ENCODE measurements around the gene CAPN7. TPM values are rescaled to one million over a fixed set of nuclear protein-coding genes. Genes with fewer than 3 reads are reported as not detected.

Gene CAPN7
- total RNA-seq, 2 experiments from 2014 or later: 23.9 to 27.7 TPM

DNA sequence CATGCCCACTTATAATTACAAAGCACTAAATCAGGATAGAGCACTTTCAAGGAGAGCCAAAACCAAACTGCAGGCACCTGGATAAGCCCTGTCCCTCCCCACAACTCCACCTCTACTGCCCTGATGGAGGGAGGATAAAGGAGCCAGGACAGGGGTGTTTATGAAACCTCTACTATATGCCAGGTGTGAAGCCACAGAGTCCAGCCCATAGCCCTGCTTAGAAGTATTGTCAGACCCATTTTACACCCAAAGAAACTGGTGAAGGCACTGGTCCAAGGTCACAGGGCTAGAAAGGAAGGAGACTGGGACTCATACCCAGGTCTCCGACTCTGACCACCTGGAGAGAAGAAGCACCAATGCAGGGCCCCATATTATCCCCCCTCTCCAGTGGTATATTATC lies 77.7 kb downstream of the CAPN7 start:
- ChIA-PET POLR2A (no interaction called here), CTCF (interaction anchor here (0.6 kb wide), 1 partner anchor 13 kb away, joined by 3 read pairs; no protein-coding TSS in a partner anchor)

DNA sequence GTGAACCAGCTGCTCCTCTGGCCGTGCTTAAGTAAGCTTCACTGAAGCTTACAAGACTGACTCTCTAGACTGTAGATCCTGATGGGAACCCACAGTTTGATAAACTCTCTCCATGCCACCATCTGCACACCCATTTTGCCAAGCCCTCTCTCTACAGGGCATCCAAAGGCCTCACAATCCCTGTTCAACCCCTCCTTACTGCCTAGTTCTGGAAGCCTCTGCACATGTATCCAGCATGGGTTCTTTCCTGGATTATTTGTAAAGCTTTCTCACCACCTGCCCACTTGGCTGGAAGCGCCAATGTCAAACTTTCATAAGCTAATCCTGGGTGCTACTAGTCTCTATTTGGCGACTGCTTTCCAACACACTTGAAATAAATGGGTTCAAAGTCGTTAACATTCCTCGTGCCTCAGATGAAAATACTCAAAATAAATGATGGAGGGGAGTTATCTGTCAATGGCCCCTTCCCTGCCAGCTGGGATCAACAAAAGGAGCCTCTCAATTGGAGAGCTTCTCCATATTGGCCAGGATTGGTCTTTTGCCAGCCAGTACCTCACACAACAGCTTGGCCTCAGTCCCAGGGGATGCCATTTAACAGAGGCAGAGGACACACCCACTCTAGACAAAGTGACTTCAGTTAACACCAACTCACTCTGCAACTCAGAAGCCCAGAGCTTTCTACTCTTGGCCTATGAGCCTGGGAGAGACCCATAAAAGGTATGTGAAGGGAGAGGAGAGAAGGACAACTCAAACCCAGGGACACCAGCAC lies 78.3 kb downstream of the CAPN7 start:
- CTCF ChIA-PET: interaction anchor here (0.6 to 1.4 kb wide), 2 partner anchors 13 to 48 kb away, joined by 3 to 4 read pairs; partner anchors contain the start of gene SH3BP5

GRCh38 chr3:15286022-15286421 lies 80.0 kb downstream of the CAPN7 start:
- POLR2A ChIA-PET: no interaction called here
- CTCF ChIA-PET: interaction anchor here (1.4 to 3.0 kb wide), 3 partner anchors 10 to 46 kb away, joined by 4 to 8 read pairs (median 8); partner anchors contain the start of gene SH3BP5

More for the DNA sequence above, 78.3 kb downstream of the CAPN7 start:
- POLR2A ChIA-PET: no interaction called here

GRCh38 chr3:15287565-15288330 lies 81.7 kb downstream of the CAPN7 start:
- POLR2A ChIA-PET: no interaction called here
- CTCF ChIA-PET: interaction anchor here (1.4 to 3.0 kb wide), 3 partner anchors 11 to 23 kb away, joined by 3 to 8 read pairs (median 8); no protein-coding TSS in a partner anchor

GRCh38 chr3:15288331-15289035 lies 82.4 kb downstream of the CAPN7 start:
- ChIA-PET CTCF (interaction anchor here (1.2 to 3.0 kb wide), 3 partner anchors 11 to 22 kb away, joined by 3 to 8 read pairs (median 3); no protein-coding TSS in a partner anchor), POLR2A (interaction anchor here (1.0 kb wide), 1 partner anchor 22 kb away, joined by 5 read pairs; no protein-coding TSS in a partner anchor)

GRCh38 chr3:15289661-15290060 lies 83.6 kb downstream of the CAPN7 start:
- POLR2A ChIA-PET: interaction anchor here (1.0 kb wide), 1 partner anchor 21 kb away, joined by 5 read pairs; no protein-coding TSS in a partner anchor

DNA sequence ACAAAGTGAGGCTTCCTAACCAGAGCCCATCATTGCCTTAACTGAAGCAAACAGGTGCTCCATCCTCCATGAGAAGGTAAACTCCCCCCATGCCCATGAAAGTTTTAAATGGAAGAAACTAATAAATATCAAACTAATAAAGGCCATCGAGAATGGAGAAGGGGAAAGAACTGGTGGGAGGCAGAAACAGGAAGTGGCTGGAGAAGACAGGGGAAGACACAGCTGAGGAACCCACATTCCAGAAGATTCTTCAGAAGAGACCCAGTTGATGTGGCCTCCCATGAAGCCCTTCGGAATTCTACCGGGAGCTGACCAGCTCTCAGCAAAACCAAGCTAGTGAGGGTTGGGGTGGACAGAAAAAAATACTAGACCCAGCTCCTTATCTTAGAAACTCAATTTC lies 84.7 kb downstream of the CAPN7 start:
- ChIA-PET POLR2A (interaction anchor here (0.6 to 0.7 kb wide), 2 partner anchors 8 to 20 kb away, joined by 3 to 4 read pairs; no protein-coding TSS in a partner anchor), CTCF (interaction anchor here (0.8 to 2.7 kb wide), 4 partner anchors 14 to 71 kb away, joined by 3 to 12 read pairs (median 3); partner anchors contain the start of gene SH3BP5)

More at GRCh38 chr3:15289661-15290060, 83.6 kb downstream of the CAPN7 start:
- CTCF ChIA-PET: interaction anchor here (0.6 to 1.2 kb wide), 4 partner anchors 9 to 1893 kb away, joined by 3 to 5 read pairs (median 4); no protein-coding TSS in a partner anchor

DNA sequence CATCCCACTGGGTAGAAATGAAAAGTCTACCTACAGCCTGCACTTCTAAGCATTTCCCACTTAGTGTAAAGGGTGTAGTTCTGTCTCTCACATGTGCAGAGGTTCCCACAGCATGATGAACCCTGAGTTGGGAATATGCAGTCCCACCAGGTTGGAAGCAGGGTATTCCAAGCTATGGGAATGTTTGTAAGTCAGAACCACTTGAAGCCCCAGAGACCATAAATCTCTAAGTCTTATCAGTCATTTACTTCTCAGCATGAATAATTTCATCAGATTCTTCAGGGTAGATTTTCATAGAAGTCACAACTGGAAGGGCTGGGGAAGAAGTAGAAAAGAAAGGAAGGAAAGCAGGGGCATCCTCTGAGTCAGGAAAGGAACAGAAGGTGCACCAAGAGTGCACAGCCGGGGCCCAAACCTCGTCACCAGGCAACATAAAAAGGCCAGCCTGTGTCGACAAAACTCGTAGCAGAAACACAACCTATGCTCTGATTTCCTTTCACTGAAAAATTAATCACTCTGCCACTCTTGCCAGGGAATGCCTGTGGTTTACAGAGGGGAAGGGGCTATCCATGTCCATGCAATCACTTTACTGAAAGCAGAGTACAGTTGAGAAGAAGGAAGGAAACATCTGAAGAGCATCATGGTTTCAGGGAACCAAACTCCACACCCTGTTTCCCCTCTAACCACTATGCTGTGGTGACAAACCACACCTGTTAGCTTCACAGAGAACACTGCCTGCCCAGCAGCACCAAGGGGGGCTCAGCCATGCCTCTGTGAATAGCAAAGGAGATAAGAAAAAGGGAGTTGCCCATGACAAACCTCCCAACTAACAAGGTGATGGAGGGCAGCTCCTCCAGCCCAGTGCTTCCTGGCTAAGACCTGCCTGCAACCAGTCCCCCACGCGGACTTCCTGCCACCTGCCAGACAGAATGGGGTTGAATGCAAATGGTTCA lies 85.8 kb downstream of the CAPN7 start:
- POLR2A ChIA-PET: interaction anchor here (0.9 to 1.1 kb wide), 2 partner anchors 18 to 70 kb away, joined by 3 to 4 read pairs; no protein-coding TSS in a partner anchor
- CTCF ChIA-PET: interaction anchor here (0.9 to 2.7 kb wide), 3 partner anchors 13 to 40 kb away, joined by 3 to 12 read pairs (median 3); partner anchors contain the start of gene SH3BP5

- POLR2A ChIA-PET: interaction anchor here (0.9 to 1.1 kb wide), 2 partner anchors 17 to 69 kb away, joined by 3 to 4 read pairs; no protein-coding TSS in a partner anchor
- CTCF ChIA-PET: interaction anchor here (1.1 to 2.7 kb wide), 2 partner anchors 25 to 39 kb away, joined by 3 to 12 read pairs; partner anchors contain the start of gene SH3BP5
Observed at GRCh38 chr3:15292765-15293522, 86.9 kb downstream of the CAPN7 start.

- ChIA-PET POLR2A (interaction anchor here (0.8 kb wide), 1 partner anchor 26 kb away, joined by 7 read pairs; no protein-coding TSS in a partner anchor), CTCF (interaction anchor here (0.8 to 1.7 kb wide), 4 partner anchors 10 to 21 kb away, joined by 3 to 7 read pairs (median 4); no protein-coding TSS in a partner anchor)
Observed at GRCh38 chr3:15294929-15295328, 88.9 kb downstream of the CAPN7 start.

GRCh38 chr3:15295506-15295905 lies 89.5 kb downstream of the CAPN7 start:
- POLR2A ChIA-PET: no interaction called here

DNA sequence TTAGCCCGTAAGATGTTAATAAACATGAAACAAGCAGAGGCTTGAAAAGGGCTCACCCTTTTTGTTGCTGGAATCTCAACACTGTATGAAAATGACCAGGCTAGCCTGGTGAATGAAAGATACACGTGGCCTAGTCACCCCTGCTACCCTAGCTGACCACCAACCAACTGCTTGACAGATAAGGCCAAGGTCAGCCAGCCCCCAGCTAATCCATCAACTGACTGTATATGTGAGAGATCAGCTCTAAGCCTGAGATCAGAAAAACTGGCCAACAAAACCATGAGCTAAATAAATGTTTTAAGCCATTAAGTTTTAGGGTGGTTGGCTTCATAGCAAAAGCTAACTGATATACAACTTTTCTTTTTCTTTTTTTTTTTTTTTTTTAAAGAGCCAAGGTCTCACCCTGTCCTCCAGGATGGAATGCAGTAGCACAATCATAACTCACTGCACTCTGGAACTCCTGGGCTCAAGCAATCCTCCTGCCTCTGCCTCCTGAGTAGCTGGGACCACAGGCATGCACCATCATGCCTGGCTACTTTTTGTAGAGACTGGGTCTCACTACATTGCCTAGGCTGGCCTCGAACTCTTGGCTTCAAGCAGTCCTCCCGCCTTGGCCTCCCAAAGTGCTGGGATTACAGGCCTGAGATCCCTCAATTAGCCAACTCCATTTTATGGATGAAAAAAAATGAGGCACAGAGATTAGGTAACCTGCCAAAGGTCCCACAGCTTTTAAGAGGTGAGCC lies 91.7 kb downstream of the CAPN7 start:
- ChIA-PET CTCF (interaction anchor here (0.6 to 2.4 kb wide), 4 partner anchors 30 to 970 kb away, joined by 3 to 11 read pairs (median 4); no protein-coding TSS in a partner anchor), POLR2A (interaction anchor here (0.9 to 1.9 kb wide), 2 partner anchors 13 to 64 kb away, joined by 6 to 9 read pairs; no protein-coding TSS in a partner anchor)

More at GRCh38 chr3:15295506-15295905, 89.5 kb downstream of the CAPN7 start:
- CTCF ChIA-PET: interaction anchor here (0.8 to 1.7 kb wide), 4 partner anchors 10 to 21 kb away, joined by 3 to 7 read pairs (median 4); no protein-coding TSS in a partner anchor

GRCh38 chr3:15298504-15298903 lies 92.5 kb downstream of the CAPN7 start:
- ChIA-PET POLR2A (interaction anchor here (0.9 to 1.9 kb wide), 3 partner anchors 8 to 63 kb away, joined by 4 to 9 read pairs (median 7); no protein-coding TSS in a partner anchor), CTCF (interaction anchor here (0.8 to 2.4 kb wide), 4 partner anchors 9 to 63 kb away, joined by 3 to 11 read pairs (median 4); partner anchors contain the start of gene SH3BP5)

DNA sequence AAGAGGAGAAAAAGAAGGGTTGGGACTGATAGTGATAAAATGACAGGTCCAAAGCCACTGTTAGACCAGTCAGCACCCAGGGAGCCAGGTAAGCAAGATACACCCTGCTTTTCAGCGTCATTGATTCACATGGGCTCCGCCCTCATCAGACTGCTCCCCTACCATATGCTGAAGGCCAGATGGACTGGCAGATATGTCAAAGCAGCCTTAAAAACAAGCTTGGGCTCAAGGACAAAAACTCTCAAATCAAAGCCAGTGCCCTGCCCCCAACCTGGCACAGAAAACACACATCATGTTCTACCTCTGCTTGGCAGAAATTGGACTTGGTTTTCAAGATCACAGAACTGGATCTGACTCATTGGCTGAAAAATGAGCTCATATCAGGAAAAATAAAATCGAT lies 93.0 kb downstream of the CAPN7 start:
- POLR2A ChIA-PET: interaction anchor here (0.6 to 1.9 kb wide), 5 partner anchors 8 to 227 kb away, joined by 3 to 9 read pairs (median 4); no protein-coding TSS in a partner anchor

More for the DNA sequence above, 93.0 kb downstream of the CAPN7 start:
- CTCF ChIA-PET: interaction anchor here (0.8 to 2.4 kb wide), 6 partner anchors 10 to 63 kb away, joined by 3 to 11 read pairs (median 4); partner anchors contain the start of gene SH3BP5
